ENCODE measurements around the gene PDE4B. TPM values are rescaled to one million over a fixed set of nuclear protein-coding genes. Genes with fewer than 3 reads are reported as not detected.

The PDE4B gene
- total and polyA plus RNA-seq, 9 of the 15 experiments (the other 6 are each of a cell fraction or from before 2014, with no cell fraction given), result 0.09 TPM; not detected in 8

- H3K4me2 ChIP-seq (ENCODE audit: insufficient read depth, low read length), result no peak overlapping the region
These were observed 200.2 kb downstream of the PDE4B start for GRCh38 chr1:65992831-65993271.

GRCh38 chr1:65994223-65994622 lies 201.5 kb downstream of the PDE4B start:
- no peaks in the 10 kb centered on the region; a peak in 1 of 5 replicates for H3K27me3 ChIP-seq (ENCODE audit: control insufficient read depth in 2 of 2, insufficient read depth in 2 of 2, low read length in 2 of 2)
- no peak overlapping the region for H3K27ac ChIP-seq (ENCODE audit: extremely low read depth, low read depth, low read length)
- no peak for FAIRE-seq
- POLR2A ChIA-PET, result no interaction called here
- H3K4me2 ChIP-seq (ENCODE audit: insufficient read depth, low read length), result no peak overlapping the region
- CTCF ChIA-PET (ENCODE audit: low intra/inter-chr PET ratio), result no interaction called here
- no peak overlapping the region for H2AFZ ChIP-seq (ENCODE audit: low read depth, low read length)
- no peaks in the 10 kb centered on the region for H3K4me1 ChIP-seq (replicated peaks in 1 of 2; ENCODE audit: control insufficient read depth in 2 of 2, insufficient read depth in 2 of 2, low read length in 2 of 2)
- no peak for DNase-seq (ENCODE audit: extremely low read depth in 1 of 4, low spot score in 3 of 4)
- in situ Hi-C loops (cut with MboI), result no loop called here
- no TSS peak for BruUV-seq (replicated peaks)
- no peak overlapping the region for H3K4me3 ChIP-seq
- no peaks in the 10 kb centered on the region for H3K79me2 ChIP-seq (ENCODE audit: control insufficient read depth, insufficient read depth, low read length)
- no peaks in the 10 kb centered on the region for H4K20me1 ChIP-seq (replicated peaks; ENCODE audit: control insufficient read depth, insufficient read depth, low read length)
- H3K9me3 ChIP-seq (replicated peaks; ENCODE audit: control insufficient read depth, insufficient read depth, low read depth, low read length), result no peaks in the 10 kb centered on the region
- whole genome bisulfite sequencing (ENCODE audit: insufficient coverage, low coverage, missing lambda C conversion rate), result 0% methylated on average over 2 of the region's 2 CpGs
- no peaks in the 10 kb centered on the region for H3K9me1 ChIP-seq (ENCODE audit: control insufficient read depth, insufficient read depth, low read length)
- no peak for ATAC-seq
- no peak overlapping the region for H3K9ac ChIP-seq (ENCODE audit: insufficient read depth in 1 of 2, low read depth in 2 of 2, low read length in 2 of 2)
- intact Hi-C loops (cut with micrococcal nuclease), result no loop called here
- no peaks in the 10 kb centered on the region for H3K36me3 ChIP-seq (ENCODE audit: control insufficient read depth, insufficient read depth, low read length)
- no peak for TF ChIP-seq HOMEZ (CRISPR knock-in tag; IDR thresholded peaks at IDR 0.05)
- TF ChIP-seq SREBF2 (CRISPR knock-in tag; IDR thresholded peaks at IDR 0.05), result no peak
- no peak for TF ChIP-seq RFX7 (CRISPR knock-in tag; IDR thresholded peaks at IDR 0.05)
- no peak for TF ChIP-seq ARID3B (CRISPR knock-in tag; IDR thresholded peaks at IDR 0.05; ENCODE audit: borderline replicate concordance)
- no peak for TF ChIP-seq MNT (conservative IDR thresholded peaks at IDR 0.05)
- no peak for TF ChIP-seq ZNF12 (CRISPR knock-in tag; IDR thresholded peaks at IDR 0.05)

More at GRCh38 chr1:65992831-65993271, 200.2 kb downstream of the PDE4B start:
- peak; percentile 15 for FAIRE-seq
- Histone ChIP-seq H4K20me1 (replicated peaks; ENCODE audit: control insufficient read depth, insufficient read depth, low read length) (no peaks in the 10 kb centered on the region), H3K9ac (ENCODE audit: insufficient read depth in 1 of 2, low read depth in 2 of 2, low read length in 2 of 2) (no peak overlapping the region), H3K9me3 (replicated peaks; ENCODE audit: control insufficient read depth, insufficient read depth, low read depth, low read length) (no peaks in the 10 kb centered on the region), H3K9me1 (ENCODE audit: control insufficient read depth, insufficient read depth, low read length) (no peaks in the 10 kb centered on the region), H3K4me3 (no peak overlapping the region), H2AFZ (ENCODE audit: low read depth, low read length) (no peak overlapping the region), H3K27ac (ENCODE audit: extremely low read depth, low read depth, low read length) (no peak overlapping the region), H3K27me3 (ENCODE audit: control insufficient read depth in 2 of 2, insufficient read depth in 2 of 2, low read length in 2 of 2) (no peaks in the 10 kb centered on the region; a peak in 1 of 5 replicates), H3K79me2 (ENCODE audit: control insufficient read depth, insufficient read depth, low read length) (no peaks in the 10 kb centered on the region), H3K4me1 (replicated peaks in 1 of 2; ENCODE audit: control insufficient read depth in 2 of 2, insufficient read depth in 2 of 2, low read length in 2 of 2) (no peaks in the 10 kb centered on the region), H3K36me3 (ENCODE audit: control insufficient read depth, insufficient read depth, low read length) (no peaks in the 10 kb centered on the region)
- POLR2A ChIA-PET, result no interaction called here
- CTCF ChIA-PET (ENCODE audit: low intra/inter-chr PET ratio), result no interaction called here
- intact Hi-C loops (cut with micrococcal nuclease) (no loop called here), in situ Hi-C loops (cut with MboI) (no loop called here)
- no peak for ATAC-seq
- TF ChIP-seq ZNF280B (CRISPR knock-in tag; IDR thresholded peaks at IDR 0.05) (no peak), HEY1 (CRISPR knock-in tag; IDR thresholded peaks at IDR 0.05; ENCODE audit: borderline replicate concordance) (no peak), LCOR (CRISPR knock-in tag; IDR thresholded peaks at IDR 0.05) (no peak)
- WGBS (ENCODE audit: insufficient coverage, low coverage, missing lambda C conversion rate), result 2% methylated on average over 7 of the region's 7 CpGs
- BruUV-seq (replicated peaks), result no TSS peak
- no peak for DNase-seq (ENCODE audit: extremely low read depth in 1 of 4, low spot score in 3 of 4)
